Activated CD8-positive, alpha-beta memory T cell treated with anti-CD3 and anti-CD28 coated beads, Interleukin-2, amount 50 U/mL, for 1 hour (primary cell): ENCODE results near the gene ZBTB34.

Experiments
- DNase-seq: peaks from one replicate; pipeline ENCODE4 v3.0.0-alpha.2; 2020; ENCODE audit errors: extremely low read depth

The ZBTB34 gene

DNA sequence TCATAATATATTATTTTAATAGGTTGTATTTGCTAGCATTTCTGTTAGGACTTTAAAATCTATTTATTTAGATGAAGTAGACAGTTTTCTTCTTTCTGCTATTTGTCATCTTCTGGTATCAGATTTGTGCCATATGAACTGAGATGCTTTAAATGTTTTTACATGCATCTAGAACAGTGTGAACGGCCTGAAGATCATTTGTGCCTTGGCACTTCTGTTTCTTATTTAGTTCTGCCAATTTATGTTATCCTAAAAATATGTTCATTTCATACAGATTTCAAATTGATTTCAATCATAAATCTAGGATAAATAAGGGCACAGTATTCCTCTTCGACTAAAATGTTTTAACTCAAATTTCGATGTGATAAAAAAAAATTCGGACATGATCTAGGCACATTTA lies 16.1 kb downstream of the ZBTB34 start:
- DNase-seq: no peak

- DNase-seq: no peak
Measured at GRCh38 chr9:126877418-126877817, 17.0 kb downstream of the ZBTB34 start.

GRCh38 chr9:126879288-126879687 lies 18.8 kb downstream of the ZBTB34 start:
- no peak for DNase-seq

- no peak for DNase-seq
Measured at GRCh38 chr9:126880226-126880946, 19.9 kb downstream of the ZBTB34 start.

- no peak for DNase-seq
Measured at GRCh38 chr9:126880947-126881332, 20.5 kb downstream of the ZBTB34 start.

DNA sequence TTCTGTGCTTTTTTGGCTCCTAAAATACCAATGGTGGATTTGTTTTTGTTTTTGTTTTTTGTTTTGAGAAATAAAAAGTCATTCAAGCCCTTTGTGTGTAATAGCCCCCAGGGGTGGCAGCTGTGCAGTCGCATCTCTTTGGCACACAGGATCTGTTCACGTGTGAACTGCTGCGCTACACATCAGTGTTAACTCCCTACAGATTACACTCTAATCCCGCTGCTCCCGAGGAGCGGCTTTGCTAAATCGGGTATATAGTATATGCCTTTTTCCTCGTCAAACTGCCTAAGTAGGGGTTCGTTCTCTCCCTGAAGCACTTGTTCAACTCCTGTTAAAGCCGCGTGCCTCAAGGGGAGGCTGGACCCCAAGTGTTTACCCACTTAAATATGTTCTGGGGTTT lies 22.3 kb downstream of the ZBTB34 start:
- no peak for DNase-seq

- DNase-seq: no peak
Measured at GRCh38 chr9:126883636-126884035, 23.2 kb downstream of the ZBTB34 start.

- no peak for DNase-seq
Measured at GRCh38 chr9:126885131-126885641, 24.7 kb downstream of the ZBTB34 start.

DNA sequence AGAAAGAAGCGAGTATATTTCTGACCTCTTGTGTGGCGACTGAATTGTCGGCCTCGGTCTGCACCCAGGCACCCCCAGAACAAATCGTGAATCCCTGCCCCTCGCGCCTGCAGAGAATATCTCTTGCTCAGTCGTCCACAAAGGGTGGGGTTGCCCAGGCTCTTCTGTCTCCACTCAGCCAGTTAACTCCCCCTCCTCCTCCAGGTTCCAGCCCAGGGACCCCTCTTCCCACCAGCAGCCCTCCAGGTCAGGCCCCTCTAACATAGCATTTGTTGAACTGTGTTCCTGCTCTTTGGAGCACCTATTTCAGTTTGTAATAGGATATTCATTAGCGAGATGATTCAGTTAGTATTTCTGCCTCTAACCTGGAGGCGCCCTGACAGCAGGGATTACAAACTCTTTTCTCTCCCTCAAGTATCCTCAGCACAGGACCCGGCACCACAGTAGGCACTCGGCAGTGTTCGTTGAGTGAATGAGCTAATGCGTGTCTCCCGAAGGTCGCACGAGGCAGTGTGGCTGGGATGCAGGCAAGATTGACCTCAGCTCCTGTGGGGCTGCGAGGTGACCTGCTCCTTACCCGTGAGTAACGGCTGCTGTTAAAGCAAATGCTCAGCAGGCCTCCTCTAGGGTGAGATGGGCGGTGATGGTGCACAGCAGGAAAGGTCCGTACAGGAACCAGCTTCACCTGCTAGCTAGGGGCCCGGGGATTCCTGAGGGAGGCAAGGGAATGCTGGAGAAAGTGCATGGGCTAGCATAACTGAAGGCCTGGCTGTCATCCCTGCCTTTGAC lies 25.8 kb downstream of the ZBTB34 start:
- no peak for DNase-seq

GRCh38 chr9:126886897-126887296 lies 26.5 kb downstream of the ZBTB34 start:
- no peak for DNase-seq

- DNase-seq: no peak
Measured at GRCh38 chr9:126891676-126892075, 31.2 kb downstream of the ZBTB34 start.

DNA sequence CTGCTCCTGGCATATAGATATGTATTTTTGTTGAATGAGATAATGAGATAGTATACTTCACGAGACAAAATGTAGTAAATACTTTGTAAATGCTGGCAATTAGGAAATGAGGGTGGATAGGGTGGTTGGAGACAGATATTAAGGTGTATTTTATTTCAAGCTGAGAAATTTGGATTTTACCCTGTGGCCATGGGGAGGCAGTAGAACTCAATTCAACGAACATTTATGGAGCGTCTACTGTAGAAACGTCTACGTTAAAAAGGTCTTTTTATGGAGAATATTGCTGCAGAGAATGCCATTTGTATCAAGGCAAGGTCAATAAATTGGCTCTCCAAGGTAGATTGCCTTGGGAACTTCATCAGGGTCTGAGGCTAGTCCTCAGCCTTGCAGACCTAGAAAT lies 32.6 kb downstream of the ZBTB34 start:
- DNase-seq: no peak

GRCh38 chr9:126894052-126894603 lies 33.7 kb downstream of the ZBTB34 start:
- no peak for DNase-seq

GRCh38 chr9:126902210-126902609 lies 41.8 kb downstream of the ZBTB34 start:
- no peak for DNase-seq

- no peak for DNase-seq
Measured at GRCh38 chr9:126904586-126904985, 44.1 kb downstream of the ZBTB34 start.

GRCh38 chr9:126906091-126906490 lies 45.7 kb downstream of the ZBTB34 start:
- DNase-seq: no peak

- no peak for DNase-seq
Measured at GRCh38 chr9:126907058-126907457, 46.6 kb downstream of the ZBTB34 start.

DNA sequence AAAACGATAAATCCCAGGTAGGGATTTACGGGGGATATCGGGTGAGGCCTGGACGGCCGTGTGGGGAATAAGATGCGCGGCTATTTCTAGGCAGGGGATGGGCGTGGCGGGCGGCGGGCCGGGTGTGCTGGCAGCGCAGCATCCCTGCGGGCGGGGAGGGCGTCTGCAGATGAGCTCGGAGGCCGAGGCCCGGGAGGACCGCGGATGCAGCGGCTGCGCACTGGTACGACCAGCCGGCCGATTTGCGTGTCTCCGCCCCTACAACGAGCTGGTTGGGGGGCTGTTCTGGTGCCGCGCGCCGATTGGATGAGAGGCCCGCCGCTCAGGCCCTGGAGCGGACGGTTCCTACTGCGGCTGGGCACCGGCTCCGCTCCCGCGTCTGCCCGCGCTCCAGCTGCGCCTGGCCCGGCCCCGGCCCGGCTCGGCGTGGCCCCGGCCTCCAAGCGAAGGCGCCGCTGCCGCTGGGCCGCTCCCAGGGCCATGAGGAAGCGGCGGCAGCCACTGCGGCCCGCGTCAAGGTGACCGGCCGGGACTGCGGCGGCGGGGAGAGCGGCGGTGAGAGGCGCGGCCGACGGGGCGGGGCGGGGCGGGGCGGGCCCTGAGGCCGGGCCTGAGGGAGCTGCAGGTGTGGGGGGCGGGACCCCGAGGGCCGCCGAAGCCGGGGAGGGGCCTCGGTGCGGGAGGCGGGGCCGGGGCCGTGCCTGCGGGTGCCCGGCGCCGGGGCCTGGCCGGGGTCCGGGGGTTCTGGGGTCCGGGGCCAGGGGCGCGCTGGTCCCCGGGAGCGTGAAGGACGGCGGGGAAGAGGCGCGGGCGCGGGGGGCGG lies 54.2 kb downstream of the ZBTB34 start, which contains the start of gene RALGPS1:
Gene RALGPS1 (plus strand): TSS at position 325 of the 823 bp plus-strand sequence. CDS start 47,508 bp downstream, outside the sequence.
- peak; percentile 75 for DNase-seq

DNA sequence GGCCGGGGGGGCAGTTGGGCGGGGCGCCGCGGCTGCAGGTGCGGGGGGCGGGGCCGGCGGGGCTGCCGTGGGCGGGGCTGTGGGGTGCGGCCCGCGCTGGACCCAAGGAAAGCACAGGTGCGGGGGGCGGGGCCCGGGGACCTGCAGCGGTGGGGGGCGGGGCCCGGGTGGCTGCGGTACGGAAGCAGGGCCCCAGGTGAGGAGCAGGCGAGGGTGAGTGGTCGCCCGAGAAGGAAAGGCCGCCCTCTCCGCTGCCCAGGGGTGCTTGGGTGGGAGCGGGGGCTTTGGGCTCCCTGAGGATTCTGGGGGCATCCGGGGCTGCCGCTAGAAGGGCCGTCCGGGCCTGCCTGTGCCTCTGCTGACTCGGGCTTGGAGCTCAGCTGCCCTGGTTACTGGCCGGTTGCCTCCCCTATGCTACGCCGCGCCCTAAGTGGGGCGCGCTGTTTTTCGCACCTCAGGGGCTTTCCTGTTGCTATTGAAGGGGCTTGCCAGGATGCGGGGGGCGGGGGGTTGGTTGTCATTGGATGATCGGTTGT lies 54.9 kb downstream of the ZBTB34 start:
- no peak for DNase-seq

GRCh38 chr9:126915846-126916543 lies 55.6 kb downstream of the ZBTB34 start:
- DNase-seq: no peak

DNA sequence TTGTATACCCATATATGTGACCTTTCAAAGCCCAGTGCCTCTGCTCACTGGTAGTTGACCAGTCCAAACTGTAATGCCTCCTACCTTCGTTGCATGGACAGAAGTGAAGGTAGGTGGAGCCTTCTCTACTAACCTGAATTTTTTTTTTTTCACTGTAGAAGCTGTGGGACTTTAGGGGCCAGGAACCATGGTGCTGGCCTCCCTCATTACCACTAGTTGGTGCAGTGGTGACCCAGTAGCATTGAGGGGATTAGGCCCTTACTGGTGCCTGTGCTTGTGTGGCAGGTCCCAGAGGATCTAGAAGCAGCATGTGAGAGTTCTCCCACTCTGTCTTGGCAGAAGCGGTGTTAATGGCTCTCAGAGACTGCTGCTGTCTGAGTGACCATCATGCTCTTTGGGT lies 56.5 kb downstream of the ZBTB34 start:
- no peak for DNase-seq
